HEK293 (cell line): ENCODE results near the gene TSHZ2.

Experiments
- CTCF ChIA-PET: fragments of 350-600 bp; formaldehyde crosslinking; extraction: SDS; loops from one replicate; lab custom pipeline; 2021; ENCODE audit warnings: antibody characterized with exemption; lab: Yijun Ruan, JAX
- POLR2A ChIA-PET: fragments of 300-600 bp; formaldehyde crosslinking; extraction: SDS; loops from one replicate; lab custom pipeline; 2020; ENCODE audit warnings: antibody characterized with exemption, inconsistent platforms; lab: Yijun Ruan, JAX
- H3K27ac ChIP-seq: fragments of 200-500 bp; sonication (Bioruptor generic); 2 replicates; pipeline ENCODE4 v1.5.1; 2014; ENCODE audit warnings: low read depth, low read length, control low read depth, inconsistent platforms; ENCODE audit errors: extremely low read depth
- H3K36me3 ChIP-seq, 2 experiments: fragments of 200-500 bp in 1 of 2; sonication (Bioruptor generic) in 1 of 2; 1 replicate in 1 of 2; 2 replicates in 1 of 2; pipeline ENCODE4 v1.5.1; 2014 to 2017; ENCODE audit warnings: inconsistent platforms in 2 of 2, low read length in 2 of 2; ENCODE audit not compliant: control insufficient read depth in 2 of 2, insufficient read depth in 1 of 2
- H3K4me1 ChIP-seq: fragments of 200-500 bp; sonication (Bioruptor generic); 2 replicates; pipeline ENCODE4 v1.5.1; 2014; ENCODE audit warnings: mild to moderate bottlenecking, low read length, inconsistent platforms; ENCODE audit not compliant: control insufficient read depth, insufficient read depth
- H3K4me3 ChIP-seq: 2 replicates; pipeline ENCODE4 v1.5.1; 2011; ENCODE audit warnings: low read depth, mild to moderate bottlenecking, control low read depth, low read length, moderate library complexity
- H3K9me3 ChIP-seq: fragments of 200-500 bp; sonication (Bioruptor generic); 2 replicates; pipeline ENCODE4 v1.5.1; 2014; ENCODE audit warnings: low read depth, low read length, inconsistent platforms; ENCODE audit not compliant: control insufficient read depth, insufficient read depth
- HOXC10 ChIP-seq: sonication (generic); formaldehyde crosslinking; IDR thresholded peaks from 2 replicates; pipeline ENCODE4 v1.8.1; 2023; ENCODE audit warnings: mild to moderate bottlenecking, missing genetic modification reagents
- IKZF3 ChIP-seq: fragments of 450-650 bp; IDR thresholded peaks from 2 replicates; pipeline ENCODE4 v1.5.0; 2018; ENCODE audit warnings: missing biosample characterization, mild to moderate bottlenecking, missing genetic modification characterization, moderate library complexity
- KLF1 ChIP-seq: fragments of 450-650 bp; formaldehyde crosslinking; IDR thresholded peaks from 2 replicates; pipeline ENCODE4 v1.5.1; 2016; ENCODE audit warnings: missing biosample characterization, missing genetic modification characterization
- KLF7 ChIP-seq: fragments of 450-650 bp; formaldehyde crosslinking; IDR thresholded peaks from 2 replicates; pipeline ENCODE4 v1.5.1; 2016; ENCODE audit warnings: missing biosample characterization, missing genetic modification characterization, borderline replicate concordance
- MZF1 ChIP-seq: fragments of 450-650 bp; formaldehyde crosslinking; IDR thresholded peaks from 2 replicates; pipeline ENCODE4 v1.5.1; 2017; ENCODE audit warnings: missing biosample characterization, missing genetic modification characterization, borderline replicate concordance
- PRDM4 ChIP-seq: fragments of 450-650 bp; formaldehyde crosslinking; IDR thresholded peaks from 2 replicates; pipeline ENCODE4 v1.5.1; 2017; ENCODE audit warnings: missing biosample characterization, missing genetic modification characterization
- SCRT2 ChIP-seq: fragments of 450-650 bp; formaldehyde crosslinking; IDR thresholded peaks from 2 replicates; pipeline ENCODE4 v1.5.1; 2016; ENCODE audit warnings: missing biosample characterization, missing genetic modification characterization
- ZBTB1 ChIP-seq: fragments of 450-650 bp; formaldehyde crosslinking; IDR thresholded peaks from 2 replicates; pipeline ENCODE4 v1.5.1; 2016; ENCODE audit warnings: missing biosample characterization, missing genetic modification characterization
- ZBTB17 ChIP-seq: fragments of 450-650 bp; formaldehyde crosslinking; IDR thresholded peaks from 2 replicates; pipeline ENCODE4 v1.5.1; 2016; ENCODE audit warnings: missing biosample characterization, missing genetic modification characterization
- ZNF214 ChIP-seq: fragments of 450-650 bp; formaldehyde crosslinking; IDR thresholded peaks from 2 replicates; pipeline ENCODE4 v1.5.1; 2017; ENCODE audit warnings: missing biosample characterization, mild to moderate bottlenecking, missing genetic modification characterization, borderline replicate concordance
- ZNF274 ChIP-seq, 2 experiments: fragments of 200-500 bp in 1 of 2; fragments of 450-650 bp in 1 of 2; sonication (Bioruptor generic) in 1 of 2; formaldehyde crosslinking in 1 of 2; IDR thresholded peaks; 2 replicates each; pipeline versions ENCODE4 v1.5.1 to v1.6.1; 2014 to 2016; ENCODE audit warnings: borderline replicate concordance in 1 of 2, inconsistent platforms in 1 of 2, low read length in 1 of 2, missing biosample characterization in 1 of 2, missing genetic modification characterization in 1 of 2
- ZNF366 ChIP-seq: fragments of 450-650 bp; formaldehyde crosslinking; conservative IDR thresholded peaks from 2 replicates; pipeline ENCODE4 v1.5.1; 2016; ENCODE audit warnings: missing biosample characterization, missing genetic modification characterization
- ZNF391 ChIP-seq: fragments of 450-650 bp; formaldehyde crosslinking; IDR thresholded peaks from 2 replicates; pipeline ENCODE4 v1.5.1; 2016; ENCODE audit warnings: low read depth, missing biosample characterization, missing genetic modification characterization, borderline replicate concordance
- ZNF404 ChIP-seq: fragments of 450-650 bp; formaldehyde crosslinking; IDR thresholded peaks from 2 replicates; pipeline ENCODE4 v1.5.1; 2017; ENCODE audit warnings: missing biosample characterization, missing genetic modification characterization
- ZNF513 ChIP-seq: fragments of 450-650 bp; IDR thresholded peaks from 2 replicates; pipeline ENCODE4 v1.5.1; 2018; ENCODE audit warnings: missing biosample characterization, missing genetic modification characterization
- ZNF529 ChIP-seq: fragments of 450-650 bp; formaldehyde crosslinking; IDR thresholded peaks from 2 replicates; pipeline ENCODE4 v1.5.1; 2017; ENCODE audit warnings: missing genetic modification characterization, missing biosample characterization; ENCODE audit not compliant: insufficient replicate concordance
- ZNF530 ChIP-seq: fragments of 450-650 bp; formaldehyde crosslinking; IDR thresholded peaks from 2 replicates; pipeline ENCODE4 v1.5.1; 2016; ENCODE audit warnings: low read depth, missing biosample characterization, missing genetic modification characterization
- ZNF561 ChIP-seq: fragments of 450-650 bp; IDR thresholded peaks from 2 replicates; pipeline ENCODE4 v1.5.1; 2018; ENCODE audit warnings: missing biosample characterization, missing genetic modification characterization, borderline replicate concordance
- ZNF571 ChIP-seq: fragments of 450-650 bp; formaldehyde crosslinking; IDR thresholded peaks from 2 replicates; pipeline ENCODE4 v1.5.0; 2017; ENCODE audit warnings: missing biosample characterization, missing genetic modification characterization
- ZNF623 ChIP-seq: fragments of 450-650 bp; formaldehyde crosslinking; IDR thresholded peaks from 2 replicates; pipeline ENCODE4 v1.5.1; 2016; ENCODE audit warnings: missing biosample characterization, missing genetic modification characterization
- ZNF660 ChIP-seq: fragments of 450-650 bp; IDR thresholded peaks from 2 replicates; pipeline ENCODE4 v1.5.1; 2018; ENCODE audit warnings: missing biosample characterization, mild to moderate bottlenecking, missing genetic modification characterization
- ZNF707 ChIP-seq: fragments of 450-650 bp; formaldehyde crosslinking; IDR thresholded peaks from 2 replicates; pipeline ENCODE4 v1.5.1; 2016; ENCODE audit warnings: missing biosample characterization, missing genetic modification characterization
- ZNF768 ChIP-seq: fragments of 450-650 bp; formaldehyde crosslinking; IDR thresholded peaks from 2 replicates; pipeline ENCODE4 v1.5.1; 2018; ENCODE audit warnings: missing biosample characterization, mild to moderate bottlenecking, missing genetic modification characterization
- ZSCAN5A ChIP-seq: fragments of 450-650 bp; formaldehyde crosslinking; IDR thresholded peaks from 2 replicates; pipeline ENCODE4 v1.5.1; 2016; ENCODE audit warnings: missing biosample characterization, missing genetic modification characterization

The TSHZ2 gene

GRCh38 chr20:53370345-53370961, 398.3 kb downstream of the TSHZ2 start:
- no peak overlapping the region for H3K27ac ChIP-seq
- H3K4me3 ChIP-seq = no peak overlapping the region
- no peaks in the 10 kb centered on the region for H3K36me3 ChIP-seq
- H3K4me1 ChIP-seq = no peaks in the 10 kb centered on the region
- TF ChIP-seq ZNF366 (tag by site-specific recombination) (no peak), ZNF768 (tag by site-specific recombination) (no peak), ZNF529 (no peak), ZNF391 (tag by site-specific recombination) (no peak), MZF1 (tag by site-specific recombination) (no peak), ZNF623 (no peak)
- ChIA-PET POLR2A (no interaction called here), CTCF (no interaction called here)
- H3K9me3 ChIP-seq = no peaks in the 10 kb centered on the region

- POLR2A ChIA-PET = no interaction called here
- TF ChIP-seq ZBTB17 (tag by site-specific recombination) = no peak
- no peak for TF ChIP-seq ZNF214 (tag by site-specific recombination)
- TF ChIP-seq KLF1 (tag by site-specific recombination) = no peak
- TF ChIP-seq ZSCAN5A (tag by site-specific recombination) = no peak
- no peak for TF ChIP-seq ZNF530
- TF ChIP-seq SCRT2 = no peak
- no peak for TF ChIP-seq PRDM4 (tag by site-specific recombination)
- no peak for TF ChIP-seq ZNF660 (tag by site-specific recombination)
- TF ChIP-seq ZBTB1 (tag by site-specific recombination) = no peak
- no peak for TF ChIP-seq ZNF707 (tag by site-specific recombination)
- no peak for TF ChIP-seq ZNF571 (tag by site-specific recombination)
- no peak for TF ChIP-seq ZNF513
- no peak for TF ChIP-seq HOXC10 (CRISPR knock-in tag)
- TF ChIP-seq ZNF274 (IDR thresholded peaks at IDR 0.05; ENCODE audit: low read length) = no peak
- TF ChIP-seq ZNF274 (tag by site-specific recombination; IDR thresholded peaks at IDR 0.05; ENCODE audit: borderline replicate concordance) = no peak
- TF ChIP-seq ZNF561 (tag by site-specific recombination) = no peak
- no peak for TF ChIP-seq KLF7
- TF ChIP-seq IKZF3 (tag by site-specific recombination) = no peak
- TF ChIP-seq ZNF404 (tag by site-specific recombination) = no peak
- CTCF ChIA-PET = no interaction called here
Measured at GRCh38 chr20:53371216-53371615, 399.1 kb downstream of the TSHZ2 start.

More at GRCh38 chr20:53371216-53371615, 399.1 kb downstream of the TSHZ2 start:
- Histone ChIP-seq H3K36me3 (no peaks in the 10 kb centered on the region), H3K4me3 (no peak overlapping the region), H3K27ac (no peak overlapping the region), H3K4me1 (no peaks in the 10 kb centered on the region), H3K9me3 (no peaks in the 10 kb centered on the region)
